SK-N-SH (cell line): ENCODE results near the gene ITIH1. TPM values are rescaled to one million over a fixed set of nuclear protein-coding genes. Genes with fewer than 3 reads are reported as not detected.

Experiments
- CTCF ChIA-PET: fragments of 300-600, 350-600 bp; formaldehyde crosslinking; extraction: SDS; loops from one replicate; lab custom pipeline; 2021; lab: Yijun Ruan, JAX
- POLR2A ChIA-PET: fragments of 350-600 bp; sonication (Branson Sonifier 250); formaldehyde crosslinking; extraction: SDS; loops from one replicate; lab custom pipeline; 2020; ENCODE audit warnings: antibody characterized with exemption, inconsistent platforms; lab: Yijun Ruan, JAX
- DNase-seq: peaks from one replicate; pipeline ENCODE4 v3.0.0; 2012
- H2AFZ ChIP-seq: fragments of 200-600 bp; sonication (generic); 2 replicates; pipeline ENCODE4 v1.8.1; 2016; ENCODE audit warnings: antibody characterized with exemption, mild to moderate bottlenecking, low read depth
- H3F3A ChIP-seq: fragments of 200-600 bp; sonication (generic); replicated peaks from 2 replicates; pipeline ENCODE3; 2016; ENCODE audit warnings: antibody characterized with exemption, mild to moderate bottlenecking; ENCODE audit not compliant: insufficient read depth
- H3K27ac ChIP-seq, 2 experiments: fragments of 200-500 bp in 1 of 2; fragments of 200-600 bp in 1 of 2; sonication (Bioruptor generic) in 1 of 2; sonication (generic), shearing (Covaris generic) in 1 of 2; 2 replicates each; pipeline versions ENCODE4 v1.5.1 to v1.6.1; 2014 to 2016; ENCODE audit warnings: low read depth in 2 of 2, inconsistent platforms in 1 of 2, low read length in 1 of 2, mild to moderate bottlenecking in 1 of 2, mixed read lengths in 1 of 2
- H3K27me3 ChIP-seq: fragments of 200-600 bp; sonication (generic), shearing (Covaris generic); 2 replicates; pipeline ENCODE4 v1.6.1; 2016; ENCODE audit warnings: mixed run types; ENCODE audit not compliant: insufficient read depth
- H3K36me3 ChIP-seq, 2 experiments: fragments of 200-500 bp in 1 of 2; fragments of 200-600 bp in 1 of 2; sonication (Bioruptor generic) in 1 of 2; sonication (generic) in 1 of 2; replicated peaks in 1 of 2; 2 replicates each; pipeline versions ENCODE3 to v1.5.1; 2014 to 2016; ENCODE audit warnings: low read length in 1 of 2, mild to moderate bottlenecking in 1 of 2; ENCODE audit not compliant: insufficient read depth in 2 of 2, control insufficient read depth in 1 of 2
- H3K4me1 ChIP-seq, 2 experiments: fragments of 200-500 bp in 1 of 2; fragments of 200-600 bp in 1 of 2; sonication (Bioruptor generic) in 1 of 2; sonication (generic), shearing (Covaris generic) in 1 of 2; 2 replicates each; pipeline versions ENCODE4 v1.5.1 to v1.6.1; 2014 to 2016; ENCODE audit warnings: low read depth in 1 of 2, low read length in 1 of 2, mixed run types in 1 of 2; ENCODE audit not compliant: insufficient read depth in 2 of 2, control insufficient read depth in 1 of 2
- H3K4me2 ChIP-seq: fragments of 200-600 bp; sonication (generic), shearing (Covaris generic); 2 replicates; pipeline ENCODE4 v1.6.1; 2017; ENCODE audit warnings: mixed run types
- H3K4me3 ChIP-seq, 2 experiments: fragments of 200-500 bp in 1 of 2; fragments of 200-600 bp in 1 of 2; sonication (Bioruptor generic) in 1 of 2; sonication (generic), shearing (Covaris generic) in 1 of 2; 2 replicates each; pipeline versions ENCODE4 v1.5.1 to v1.8.1; 2014 to 2016; ENCODE audit warnings: low read depth in 2 of 2, inconsistent platforms in 1 of 2, low read length in 1 of 2, mild to moderate bottlenecking in 1 of 2, mixed read lengths in 1 of 2, moderate library complexity in 1 of 2
- H3K79me2 ChIP-seq: fragments of 200-600 bp; sonication (generic); 2 replicates; pipeline ENCODE4 v1.8.1; 2017; ENCODE audit warnings: mild to moderate bottlenecking; ENCODE audit not compliant: insufficient read depth
- H3K9ac ChIP-seq: fragments of 200-600 bp; sonication (generic); 2 replicates; pipeline ENCODE4 v1.6.1; 2017; ENCODE audit warnings: mixed run types
- H3K9me2 ChIP-seq: fragments of 200-600 bp; sonication (generic); 2 replicates; pipeline ENCODE4 v1.6.1; 2017; ENCODE audit warnings: mixed run types
- H3K9me3 ChIP-seq: fragments of 200-600 bp; sonication (generic); 2 replicates; pipeline ENCODE4 v1.6.1; 2017; ENCODE audit warnings: mixed run types, mild to moderate bottlenecking, moderate library complexity
- H4K20me1 ChIP-seq: fragments of 200-600 bp; sonication (generic); 2 replicates; pipeline ENCODE4 v1.6.1; 2017; ENCODE audit warnings: mild to moderate bottlenecking, mixed run types; ENCODE audit not compliant: insufficient read depth
- CHD2 ChIP-seq: fragments of 150-350 bp; IDR thresholded peaks from 2 replicates; pipeline ENCODE4 v1.6.1; 2018; ENCODE audit warnings: low read length; ENCODE audit not compliant: partially characterized antibody
- EP300 ChIP-seq, 2 experiments: IDR thresholded peaks; 2 replicates each; pipeline versions ENCODE4 v1.4.0 to v1.6.1; 2012; ENCODE audit warnings: borderline replicate concordance in 1 of 2, low read depth in 1 of 2, low read length in 1 of 2
- IRF3 ChIP-seq: fragments of 150-350 bp; IDR thresholded peaks from 2 replicates; pipeline ENCODE4 v1.6.1; 2016; ENCODE audit warnings: mild to moderate bottlenecking, low read depth, low read length
- MXI1 ChIP-seq: IDR thresholded peaks from 2 replicates; pipeline ENCODE4 v1.6.1; 2012; ENCODE audit warnings: mild to moderate bottlenecking, low read depth, low read length, improper control_type of control experiment
- NFIC ChIP-seq: IDR thresholded peaks from 2 replicates; pipeline ENCODE4 v1.4.0; 2012; ENCODE audit warnings: borderline replicate concordance
- NRF1 ChIP-seq: IDR thresholded peaks from 2 replicates; pipeline ENCODE4 v1.6.1; 2012; ENCODE audit warnings: low read depth, mild to moderate bottlenecking, low read length
- POLR2AphosphoS5 ChIP-seq: IDR thresholded peaks from 2 replicates; pipeline ENCODE4 v1.6.1; 2012; ENCODE audit warnings: low read depth, low read length
- RAD21 ChIP-seq: IDR thresholded peaks from 2 replicates; pipeline ENCODE4 v1.6.1; 2012; ENCODE audit warnings: mild to moderate bottlenecking, low read length
- TAF1 ChIP-seq: IDR thresholded peaks from 2 replicates; pipeline ENCODE4 v1.6.1; 2012; ENCODE audit warnings: low read depth, mild to moderate bottlenecking, low read length, moderate library complexity, borderline replicate concordance
- WGBS: methylation state at CpG from one replicate; pipeline ENCODE4 v1.1.6; 2017; ENCODE audit warnings: low lambda C conversion rate; 5-methylcytosine and 5-hydroxymethylcytosine counted together
- polyA plus RNA-seq, 3 experiments: library from polyadenylated mRNA; depleted of rRNA; stranded (reverse); fragments of >200 nt; gene quantifications; 2 replicates each; pipeline ENCODE4 v1.2.3, GENCODE V29; 2012
- TF ChIP-seq, protein P1 (sequence below): fragments of 200-600 bp; sonication (generic); IDR thresholded peaks from 2 replicates; pipeline ENCODE4 v1.6.1; 2017; ENCODE audit warnings: antibody characterized with exemption, mild to moderate bottlenecking, moderate library complexity
- TF ChIP-seq, protein P2 (sequence below): IDR thresholded peaks from 2 replicates; pipeline ENCODE4; 2012

ITIH1 gene
- polyA plus RNA-seq, 1 of the 3 experiments (the other 2 are of a cell fraction) = not detected

DNA sequence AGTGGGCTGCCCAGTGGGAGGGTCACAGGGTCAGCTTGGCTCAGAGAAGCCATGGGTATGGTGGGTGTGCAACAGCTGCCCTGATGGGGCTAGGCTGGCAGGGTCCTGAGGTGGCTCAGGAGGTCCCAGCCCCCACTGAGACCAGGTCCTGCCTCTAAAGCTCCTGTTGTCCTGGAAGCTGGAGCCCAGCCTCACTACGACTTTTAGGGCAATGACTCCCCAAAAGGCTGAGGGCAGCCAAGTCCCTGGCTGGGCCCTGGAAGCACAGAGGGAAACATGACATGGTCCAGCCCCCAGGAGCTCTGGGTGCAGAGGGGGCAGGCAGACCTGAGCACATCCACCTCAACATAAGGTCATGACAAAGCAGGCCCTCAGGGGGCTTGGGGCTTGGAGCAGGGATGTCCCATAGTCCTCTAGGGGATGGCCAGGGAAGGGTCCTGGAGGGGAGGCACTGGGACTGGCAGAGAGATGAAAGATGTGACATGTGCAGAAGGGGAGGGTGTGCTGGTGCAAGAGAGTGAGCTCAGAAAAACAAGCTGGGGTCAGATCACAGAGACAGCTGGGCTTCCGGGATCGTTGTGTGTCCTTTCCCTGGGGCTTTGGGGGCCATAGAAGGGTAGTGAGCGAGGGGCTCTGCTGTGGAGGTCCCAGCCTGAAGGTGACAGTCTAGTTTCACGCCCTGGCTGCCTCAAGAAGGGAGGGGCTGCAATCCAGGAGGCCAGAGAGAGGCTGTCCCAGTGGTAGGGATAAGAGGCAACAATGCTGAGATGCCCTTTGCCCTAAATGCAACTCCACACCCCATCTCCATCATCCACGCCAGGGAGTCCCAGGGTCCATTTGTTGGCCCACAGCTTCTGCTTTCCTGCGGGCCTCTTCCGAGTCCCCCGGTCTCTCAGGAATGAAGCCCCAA lies 16.6 kb downstream of the ITIH1 start:
- H3K4me2 ChIP-seq = no peak overlapping the region
- H3K4me1 ChIP-seq = peaks cover 0 to 3% of the 10 kb centered on the region in 2 experiments; a peak in 1 of 4 replicates
- no peaks in the 10 kb centered on the region for H3K79me2 ChIP-seq
- CTCF ChIA-PET = interaction anchor here (0.6 to 1.4 kb wide), 2 partner anchors 27 to 35 kb away, joined by 3 to 4 read pairs; no protein-coding TSS in a partner anchor
- H3K27me3 ChIP-seq = no peaks in the 10 kb centered on the region
- no peaks in the 10 kb centered on the region for H3F3A ChIP-seq
- TF ChIP-seq TAF1 (no peak), NRF1 (no peak), EP300 (IDR thresholded peaks at IDR 0.05; ENCODE audit: borderline replicate concordance in 1 of 2, low read depth in 1 of 2, low read length in 1 of 2) (no peak), MXI1 (no peak), POLR2AphosphoS5 (no peak), NFIC (no peak), IRF3 (no peak), CHD2 (no peak), RAD21 (no peak)
- TF ChIP-seq, protein P1, sequence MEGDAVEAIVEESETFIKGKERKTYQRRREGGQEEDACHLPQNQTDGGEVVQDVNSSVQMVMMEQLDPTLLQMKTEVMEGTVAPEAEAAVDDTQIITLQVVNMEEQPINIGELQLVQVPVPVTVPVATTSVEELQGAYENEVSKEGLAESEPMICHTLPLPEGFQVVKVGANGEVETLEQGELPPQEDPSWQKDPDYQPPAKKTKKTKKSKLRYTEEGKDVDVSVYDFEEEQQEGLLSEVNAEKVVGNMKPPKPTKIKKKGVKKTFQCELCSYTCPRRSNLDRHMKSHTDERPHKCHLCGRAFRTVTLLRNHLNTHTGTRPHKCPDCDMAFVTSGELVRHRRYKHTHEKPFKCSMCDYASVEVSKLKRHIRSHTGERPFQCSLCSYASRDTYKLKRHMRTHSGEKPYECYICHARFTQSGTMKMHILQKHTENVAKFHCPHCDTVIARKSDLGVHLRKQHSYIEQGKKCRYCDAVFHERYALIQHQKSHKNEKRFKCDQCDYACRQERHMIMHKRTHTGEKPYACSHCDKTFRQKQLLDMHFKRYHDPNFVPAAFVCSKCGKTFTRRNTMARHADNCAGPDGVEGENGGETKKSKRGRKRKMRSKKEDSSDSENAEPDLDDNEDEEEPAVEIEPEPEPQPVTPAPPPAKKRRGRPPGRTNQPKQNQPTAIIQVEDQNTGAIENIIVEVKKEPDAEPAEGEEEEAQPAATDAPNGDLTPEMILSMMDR = no peak
- TF ChIP-seq, protein P2, sequence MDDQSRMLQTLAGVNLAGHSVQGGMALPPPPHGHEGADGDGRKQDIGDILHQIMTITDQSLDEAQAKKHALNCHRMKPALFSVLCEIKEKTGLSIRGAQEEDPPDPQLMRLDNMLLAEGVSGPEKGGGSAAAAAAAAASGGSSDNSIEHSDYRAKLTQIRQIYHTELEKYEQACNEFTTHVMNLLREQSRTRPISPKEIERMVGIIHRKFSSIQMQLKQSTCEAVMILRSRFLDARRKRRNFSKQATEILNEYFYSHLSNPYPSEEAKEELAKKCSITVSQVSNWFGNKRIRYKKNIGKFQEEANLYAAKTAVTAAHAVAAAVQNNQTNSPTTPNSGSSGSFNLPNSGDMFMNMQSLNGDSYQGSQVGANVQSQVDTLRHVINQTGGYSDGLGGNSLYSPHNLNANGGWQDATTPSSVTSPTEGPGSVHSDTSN = no peak
- no peaks in the 10 kb centered on the region for H3K9me3 ChIP-seq
- no peak overlapping the region for H3K9ac ChIP-seq
- POLR2A ChIA-PET = no interaction called here
- H3K4me3 ChIP-seq = no peak overlapping the region
- 72% methylated on average over 6 of the region's 9 CpGs for WGBS
- no peak for DNase-seq
- H4K20me1 ChIP-seq = no peaks in the 10 kb centered on the region
- no peaks in the 10 kb centered on the region for H3K9me2 ChIP-seq
- H3K36me3 ChIP-seq = no peaks in the 10 kb centered on the region
- H3K27ac ChIP-seq = no peak overlapping the region
- H2AFZ ChIP-seq = no peak overlapping the region
